Retinal pigment epithelial cell (primary cell): ENCODE results near the gene TLCD1.
"Not testable (repeated sequence)": the region's sequence is repeated elsewhere in the genome, so short reads cannot be mapped to it uniquely, and the experiment has no call there.

Experiments used
- DNase-seq: peaks from one replicate; pipeline ENCODE4 v3.0.0-alpha.2; 2010; ENCODE audit warnings: low read depth
- H3K4me3 ChIP-seq: 2 replicates; pipeline ENCODE4 v1.5.1; 2011; ENCODE audit warnings: mild to moderate bottlenecking, low read length, control low read depth, moderate library complexity
- TF ChIP-seq, protein P1 (sequence below): conservative IDR thresholded peaks from 2 replicates; pipeline ENCODE4 v1.5.1; 2011; ENCODE audit warnings: low read depth, low read length, control low read depth, inconsistent platforms

The TLCD1 gene

DNA sequence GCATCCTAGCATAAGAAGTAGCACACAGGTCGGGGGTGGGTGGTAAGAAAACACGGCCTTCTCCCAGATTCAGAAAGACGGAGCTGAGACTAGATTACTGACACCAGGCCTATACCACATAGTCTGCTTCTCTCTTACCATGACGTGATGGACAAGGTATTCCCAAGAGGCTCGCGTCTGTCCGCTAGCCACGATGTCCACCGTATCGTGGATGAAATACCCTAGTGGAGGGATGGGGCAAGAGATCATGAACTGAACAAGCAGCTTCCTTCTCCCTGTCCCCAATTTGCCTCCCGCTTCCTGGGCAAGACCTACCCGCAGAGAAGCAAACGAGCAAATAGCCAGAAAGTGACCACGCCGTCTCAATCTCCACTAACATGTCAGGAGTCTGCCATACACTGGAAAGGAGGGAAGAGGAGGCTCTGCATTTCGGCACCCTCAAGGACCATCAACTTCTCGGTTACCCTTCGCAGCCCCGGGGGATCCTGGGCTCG is 820 bp downstream of the TLCD1 start:
- peak; percentile 7 for DNase-seq
- peak overlapping the region; percentile 49 for H3K4me3 ChIP-seq
- TF ChIP-seq, protein P1, sequence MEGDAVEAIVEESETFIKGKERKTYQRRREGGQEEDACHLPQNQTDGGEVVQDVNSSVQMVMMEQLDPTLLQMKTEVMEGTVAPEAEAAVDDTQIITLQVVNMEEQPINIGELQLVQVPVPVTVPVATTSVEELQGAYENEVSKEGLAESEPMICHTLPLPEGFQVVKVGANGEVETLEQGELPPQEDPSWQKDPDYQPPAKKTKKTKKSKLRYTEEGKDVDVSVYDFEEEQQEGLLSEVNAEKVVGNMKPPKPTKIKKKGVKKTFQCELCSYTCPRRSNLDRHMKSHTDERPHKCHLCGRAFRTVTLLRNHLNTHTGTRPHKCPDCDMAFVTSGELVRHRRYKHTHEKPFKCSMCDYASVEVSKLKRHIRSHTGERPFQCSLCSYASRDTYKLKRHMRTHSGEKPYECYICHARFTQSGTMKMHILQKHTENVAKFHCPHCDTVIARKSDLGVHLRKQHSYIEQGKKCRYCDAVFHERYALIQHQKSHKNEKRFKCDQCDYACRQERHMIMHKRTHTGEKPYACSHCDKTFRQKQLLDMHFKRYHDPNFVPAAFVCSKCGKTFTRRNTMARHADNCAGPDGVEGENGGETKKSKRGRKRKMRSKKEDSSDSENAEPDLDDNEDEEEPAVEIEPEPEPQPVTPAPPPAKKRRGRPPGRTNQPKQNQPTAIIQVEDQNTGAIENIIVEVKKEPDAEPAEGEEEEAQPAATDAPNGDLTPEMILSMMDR, result no peak

GRCh38 chr17:28724500-28725165 is 1.4 kb downstream of the TLCD1 start:
- TF ChIP-seq, protein P1, result no peak
- H3K4me3 ChIP-seq, result peak overlapping the region; percentile 49
- no peak for DNase-seq

DNA sequence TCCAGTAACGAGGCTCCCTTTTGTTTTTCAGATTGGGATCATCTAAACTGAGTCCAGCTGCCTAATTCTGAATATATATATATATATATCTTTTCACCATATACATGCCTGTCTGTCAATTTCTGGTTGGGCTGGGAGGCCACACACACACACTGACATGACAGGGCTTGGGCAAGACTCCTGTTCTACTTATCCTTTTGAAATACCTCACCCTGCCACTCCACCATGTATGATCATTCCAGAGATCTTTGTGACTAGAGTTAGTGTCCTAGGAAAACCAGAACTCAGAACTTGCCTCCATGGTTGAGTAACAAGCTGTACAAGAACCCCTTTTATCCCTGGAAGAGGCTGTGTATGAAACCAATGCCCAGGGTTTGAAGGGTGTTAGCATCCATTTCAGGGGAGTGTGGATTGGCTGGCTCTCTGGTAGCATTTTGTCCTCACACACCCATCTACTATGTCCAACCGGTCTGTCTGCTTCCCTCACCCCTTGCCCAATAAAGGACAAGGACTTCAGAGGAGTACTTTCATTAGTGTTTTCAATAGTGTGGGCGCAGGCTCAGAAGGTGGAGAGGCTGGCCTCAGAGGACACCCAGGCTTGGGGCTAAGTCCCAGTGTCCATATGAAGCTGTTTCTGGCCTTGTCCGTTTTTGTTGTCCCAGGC is 2.1 kb downstream of the TLCD1 start:
- DNase-seq, H3K4me3 ChIP-seq: not testable (repeated sequence)

DNA sequence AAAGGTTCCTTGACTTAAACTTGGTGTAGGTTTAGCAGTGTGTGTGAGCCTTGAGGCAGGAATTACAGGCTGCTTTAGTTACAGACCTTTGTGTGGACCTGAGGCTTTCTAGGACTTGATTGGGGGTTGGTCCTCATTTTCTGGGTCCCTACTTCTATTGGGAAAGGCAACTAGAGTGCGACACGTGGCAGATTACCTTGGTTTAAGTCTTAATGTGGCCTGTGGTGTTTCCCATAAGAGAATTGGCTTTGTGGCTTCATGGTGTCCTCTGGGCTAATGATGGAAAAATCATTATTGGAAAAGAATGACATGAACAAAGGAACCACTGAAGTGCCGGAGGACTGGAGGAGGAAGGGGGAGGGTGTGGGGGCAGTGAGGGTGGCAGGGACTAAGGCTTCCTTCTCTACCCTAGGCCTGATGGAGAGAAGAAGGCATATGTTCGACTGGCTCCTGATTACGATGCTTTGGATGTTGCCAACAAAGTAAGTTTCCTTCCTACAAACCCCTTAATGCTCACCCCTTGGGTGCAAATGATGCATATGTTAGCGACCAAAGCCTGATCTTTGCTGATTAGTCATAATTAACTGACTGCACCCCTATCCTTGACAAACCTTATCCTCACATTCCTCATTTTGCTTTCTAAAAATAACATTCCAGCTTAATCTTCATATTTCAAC is 2.7 kb downstream of the TLCD1 start:
- no peak overlapping the region for H3K4me3 ChIP-seq
- TF ChIP-seq, protein P1, result no peak
- DNase-seq, result no peak

GRCh38 chr17:28722417-28723158 is 3.4 kb downstream of the TLCD1 start:
- TF ChIP-seq, protein P1, result no peak
- H3K4me3 ChIP-seq, result peak overlapping the region; percentile 23
- DNase-seq, result no peak

GRCh38 chr17:28720997-28721329 is 5.1 kb downstream of the TLCD1 start:
- not testable (repeated sequence) for DNase-seq
- peak overlapping the region; percentile 79 for H3K4me3 ChIP-seq

- TF ChIP-seq, protein P1, result no peak
- DNase-seq, result peak; percentile 7
- peak overlapping the region; percentile 79 for H3K4me3 ChIP-seq
These were observed 5.6 kb downstream of the TLCD1 start for GRCh38 chr17:28720247-28720996.
